Esophagus muscularis mucosa (tissue), 3 donors: Measurements from ENCODE around the gene FOXS1.

Experiments used
- CTCF ChIP-seq, 3 experiments: fragments of 200-600 bp in 2 of 3; fragments of 450-650 bp in 1 of 3; sonication (generic) in 2 of 3; IDR thresholded peaks; one replicate each; pipeline ENCODE4 v1.5.1; 2017 to 2019; ENCODE audit warnings: antibody characterized with exemption in 3 of 3, mild to moderate bottlenecking in 2 of 3, moderate library complexity in 1 of 3
- POLR2AphosphoS5 ChIP-seq, 2 donors: sonication (generic); formaldehyde crosslinking; IDR thresholded peaks; one replicate each; pipeline ENCODE4 v1.6.1; 2017; ENCODE audit warnings: antibody characterized with exemption in 2 of 2

GRCh38 chr20:31869673-31869941 is 24.2 kb upstream of the FOXS1 start:
- TF ChIP-seq CTCF (IDR thresholded peaks at IDR 0.05) (no peak), POLR2AphosphoS5 (IDR thresholded peaks at IDR 0.05) (no peak)
